ENCODE measurements around the gene IPCEF1. TPM values are rescaled to one million over a fixed set of nuclear protein-coding genes. Genes with fewer than 3 reads are reported as not detected.

The IPCEF1 gene
- total RNA-seq, 5 donors from 2014 or later (not counting 1 experiment from before 2014, with no cell fraction given): 57.6 to 132 (median 69.4) TPM

- Histone ChIP-seq H3K36me3 (ENCODE audit: control insufficient read depth in 2 of 2, extremely low read depth in 1 of 2, insufficient read depth in 1 of 2, low read length in 1 of 2) (no peaks in the 10 kb centered on the region), H3K27me3 (replicated peaks in 1 of 2; ENCODE audit: control insufficient read depth in 2 of 2, extremely low read depth in 1 of 2, insufficient read depth in 2 of 2, low read length in 1 of 2) (peaks cover 0 to 8% of the 10 kb centered on the region in 2 experiments), H3K4me1 (ENCODE audit: control insufficient read depth in 1 of 2, extremely low read depth in 1 of 2, insufficient read depth in 2 of 2, low read length in 2 of 2) (no peaks in the 10 kb centered on the region), H3K9me3 (no peaks in the 10 kb centered on the region), H3K27ac (ENCODE audit: low read length) (no peak overlapping the region), H3K4me3 (ENCODE audit: control insufficient read depth in 1 of 2, extremely low read depth in 1 of 2, low read length in 1 of 2) (no peak overlapping the region)
- CTCF ChIA-PET: no interaction called here
- no CpG with 5 or more reads among the region's 3 CpGs for WGBS (ENCODE audit: insufficient coverage)
- POLR2A ChIA-PET: interaction anchor here in 1 of 2 donors (0.6 kb wide), 1 partner anchor 52 kb away, joined by 4 read pairs; no protein-coding TSS in a partner anchor
- Mint-ChIP-seq H3K4me3 (no peak overlapping the region), H3K4me1 (no peaks in the 10 kb centered on the region), H3K27me3 (no peaks in the 10 kb centered on the region), H3K36me3 (no peaks in the 10 kb centered on the region), H3K27ac (no peak overlapping the region), H3K9me3 (peaks cover 0 to 3% (median 0%) of the 10 kb centered on the region in 3 donors)
- no peak for ATAC-seq (replicated peaks in 1 of 4)
- no peak for DNase-seq
Measured at GRCh38 chr6:154292066-154292465, 64.5 kb downstream of the IPCEF1 start.

- Histone ChIP-seq H3K9me3 (no peaks in the 10 kb centered on the region), H3K36me3 (ENCODE audit: control insufficient read depth in 2 of 2, extremely low read depth in 1 of 2, insufficient read depth in 1 of 2, low read length in 1 of 2) (no peaks in the 10 kb centered on the region), H3K4me1 (ENCODE audit: control insufficient read depth in 1 of 2, extremely low read depth in 1 of 2, insufficient read depth in 2 of 2, low read length in 2 of 2) (no peaks in the 10 kb centered on the region), H3K4me3 (ENCODE audit: control insufficient read depth in 1 of 2, extremely low read depth in 1 of 2, low read length in 1 of 2) (no peak overlapping the region), H3K27me3 (replicated peaks in 1 of 2; ENCODE audit: control insufficient read depth in 2 of 2, extremely low read depth in 1 of 2, insufficient read depth in 2 of 2, low read length in 1 of 2) (no peaks in the 10 kb centered on the region), H3K27ac (ENCODE audit: low read length) (no peak overlapping the region)
- Mint-ChIP-seq H3K27me3 (no peaks in the 10 kb centered on the region), H3K9me3 (peaks cover 0 to 3% (median 0%) of the 10 kb centered on the region in 3 donors), H3K36me3 (no peaks in the 10 kb centered on the region), H3K27ac (no peak overlapping the region), H3K4me3 (no peak overlapping the region), H3K4me1 (no peaks in the 10 kb centered on the region)
- POLR2A ChIA-PET: interaction anchor here (0.6 kb wide), 2 partner anchors 9 to 43 kb away, joined by 10 read pairs; no protein-coding TSS in a partner anchor
- 100% methylated on average over 1 of the region's 6 CpGs for WGBS (ENCODE audit: insufficient coverage)
- no peak for ATAC-seq (replicated peaks in 1 of 4)
- DNase-seq: no peak
- CTCF ChIA-PET: interaction anchor here in 1 of 2 donors (0.5 to 0.7 kb wide), 2 partner anchors 53 to 336 kb away, joined by 3 read pairs; no protein-coding TSS in a partner anchor
Measured at GRCh38 chr6:154289818-154290508, 66.6 kb downstream of the IPCEF1 start.

DNA sequence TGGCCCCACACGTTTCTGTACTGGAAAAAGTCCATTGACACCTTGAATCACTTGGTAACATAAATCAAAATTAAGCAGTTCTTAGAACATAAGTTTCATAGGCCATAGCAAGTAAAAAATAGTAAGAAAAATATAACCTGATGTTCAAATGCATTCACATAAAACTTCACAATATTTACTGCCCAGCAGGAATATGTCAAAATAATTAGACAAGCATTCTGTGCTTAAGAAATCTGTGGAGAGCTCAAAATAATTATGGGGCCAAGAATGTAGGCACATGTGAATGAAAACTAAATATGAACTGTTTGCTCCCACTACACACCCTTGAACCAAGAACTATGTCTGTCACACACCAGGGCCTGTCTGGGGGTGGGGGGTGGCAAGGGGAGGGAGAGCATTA, 70.8 kb downstream of the IPCEF1 start:
- CTCF ChIA-PET: interaction anchor here in 1 of 2 donors (0.6 kb wide), 1 partner anchor 12 kb away, joined by 3 read pairs; no protein-coding TSS in a partner anchor
- POLR2A ChIA-PET: no interaction called here
- Mint-ChIP-seq H3K36me3 (no peaks in the 10 kb centered on the region), H3K27ac (no peak overlapping the region), H3K4me1 (no peaks in the 10 kb centered on the region), H3K27me3 (no peaks in the 10 kb centered on the region), H3K4me3 (no peak overlapping the region), H3K9me3 (peaks cover 0 to 3% (median 0%) of the 10 kb centered on the region in 3 donors)
- Histone ChIP-seq H3K36me3 (ENCODE audit: control insufficient read depth in 2 of 2, extremely low read depth in 1 of 2, insufficient read depth in 1 of 2, low read length in 1 of 2) (no peaks in the 10 kb centered on the region), H3K4me3 (ENCODE audit: control insufficient read depth in 1 of 2, extremely low read depth in 1 of 2, low read length in 1 of 2) (no peak overlapping the region), H3K27me3 (replicated peaks in 1 of 2; ENCODE audit: control insufficient read depth in 2 of 2, extremely low read depth in 1 of 2, insufficient read depth in 2 of 2, low read length in 1 of 2) (no peaks in the 10 kb centered on the region), H3K9me3 (no peaks in the 10 kb centered on the region), H3K4me1 (ENCODE audit: control insufficient read depth in 1 of 2, extremely low read depth in 1 of 2, insufficient read depth in 2 of 2, low read length in 2 of 2) (no peaks in the 10 kb centered on the region), H3K27ac (ENCODE audit: low read length) (no peak overlapping the region)
- DNase-seq: no peak
- no peak for ATAC-seq (replicated peaks in 1 of 4)
- no CpG with 5 or more reads among the region's 1 CpG for WGBS (ENCODE audit: insufficient coverage)

GRCh38 chr6:154284313-154284853, 72.2 kb downstream of the IPCEF1 start:
- POLR2A ChIA-PET: no interaction called here
- ATAC-seq (replicated peaks in 1 of 4): no peak
- Mint-ChIP-seq H3K4me1 (no peaks in the 10 kb centered on the region), H3K27me3 (no peaks in the 10 kb centered on the region), H3K36me3 (no peaks in the 10 kb centered on the region), H3K4me3 (no peak overlapping the region), H3K9me3 (no peaks in the 10 kb centered on the region), H3K27ac (no peak overlapping the region)
- no peaks in the 10 kb centered on the region for H3K27me3 ChIP-seq (replicated peaks in 1 of 2; ENCODE audit: control insufficient read depth in 2 of 2, extremely low read depth in 1 of 2, insufficient read depth in 2 of 2, low read length in 1 of 2)
- DNase-seq: no peak
- WGBS (ENCODE audit: insufficient coverage): 100% methylated on average over 1 of the region's 7 CpGs
- no peaks in the 10 kb centered on the region for H3K4me1 ChIP-seq (ENCODE audit: control insufficient read depth in 1 of 2, extremely low read depth in 1 of 2, insufficient read depth in 2 of 2, low read length in 2 of 2)
- no peak overlapping the region for H3K27ac ChIP-seq (ENCODE audit: low read length)
- no peaks in the 10 kb centered on the region for H3K9me3 ChIP-seq
- CTCF ChIA-PET: interaction anchor here in 1 of 2 donors (1.0 kb wide), 1 partner anchor 11 kb away, joined by 5 read pairs; no protein-coding TSS in a partner anchor
- H3K4me3 ChIP-seq (ENCODE audit: control insufficient read depth in 1 of 2, extremely low read depth in 1 of 2, low read length in 1 of 2): no peak overlapping the region
- no peaks in the 10 kb centered on the region for H3K36me3 ChIP-seq (ENCODE audit: control insufficient read depth in 2 of 2, extremely low read depth in 1 of 2, insufficient read depth in 1 of 2, low read length in 1 of 2)

GRCh38 chr6:154280521-154280920, 76.1 kb downstream of the IPCEF1 start:
- Mint-ChIP-seq H3K9me3 (no peaks in the 10 kb centered on the region), H3K4me1 (peaks cover 21 to 27% (median 26%) of the 10 kb centered on the region in 3 donors), H3K27me3 (no peaks in the 10 kb centered on the region), H3K36me3 (no peaks in the 10 kb centered on the region), H3K4me3 (no peak overlapping the region), H3K27ac (no peak overlapping the region)
- WGBS (ENCODE audit: insufficient coverage): no CpG with 5 or more reads among the region's 2 CpGs
- no peak for ATAC-seq (replicated peaks in 1 of 4)
- no peak overlapping the region for H3K27ac ChIP-seq (ENCODE audit: low read length)
- no peak for DNase-seq
- H3K9me3 ChIP-seq: no peaks in the 10 kb centered on the region
- H3K4me3 ChIP-seq (ENCODE audit: control insufficient read depth in 1 of 2, extremely low read depth in 1 of 2, low read length in 1 of 2): no peak overlapping the region
- peaks cover 11 to 16% of the 10 kb centered on the region in 2 experiments for H3K4me1 ChIP-seq (ENCODE audit: control insufficient read depth in 1 of 2, extremely low read depth in 1 of 2, insufficient read depth in 2 of 2, low read length in 2 of 2)
- CTCF ChIA-PET: interaction anchor here (0.5 to 1.5 kb wide), 4 partner anchors 22 to 126 kb away, joined by 3 to 7 read pairs (median 4); no protein-coding TSS in a partner anchor
- H3K27me3 ChIP-seq (replicated peaks in 1 of 2; ENCODE audit: control insufficient read depth in 2 of 2, extremely low read depth in 1 of 2, insufficient read depth in 2 of 2, low read length in 1 of 2): no peaks in the 10 kb centered on the region
- no peaks in the 10 kb centered on the region for H3K36me3 ChIP-seq (ENCODE audit: control insufficient read depth in 2 of 2, extremely low read depth in 1 of 2, insufficient read depth in 1 of 2, low read length in 1 of 2)
- POLR2A ChIA-PET: no interaction called here

DNA sequence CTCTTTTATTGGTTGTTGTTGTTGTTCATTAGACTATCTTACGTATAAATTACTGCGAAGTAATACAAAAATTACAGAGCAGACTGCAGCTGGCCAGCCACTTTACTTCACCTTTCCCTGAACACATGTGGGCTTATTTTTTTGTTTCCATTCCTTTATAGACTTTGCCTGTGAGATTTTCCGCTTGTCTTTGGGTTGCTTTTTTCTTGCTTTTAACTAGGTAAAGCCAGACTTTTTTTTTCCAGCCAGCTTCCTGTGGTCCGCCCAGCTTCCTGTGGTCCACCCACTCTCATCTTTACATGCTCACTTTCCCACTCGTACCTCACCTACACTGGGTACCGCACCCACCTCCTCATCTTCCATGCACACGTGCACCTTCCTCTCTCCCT, 79.0 kb downstream of the IPCEF1 start:
- Histone ChIP-seq H3K27me3 (replicated peaks in 1 of 2; ENCODE audit: control insufficient read depth in 2 of 2, extremely low read depth in 1 of 2, insufficient read depth in 2 of 2, low read length in 1 of 2) (no peaks in the 10 kb centered on the region), H3K4me1 (ENCODE audit: control insufficient read depth in 1 of 2, extremely low read depth in 1 of 2, insufficient read depth in 2 of 2, low read length in 2 of 2) (peaks cover 15 to 16% of the 10 kb centered on the region in 2 experiments), H3K27ac (ENCODE audit: low read length) (peak overlapping the region; percentile 15), H3K9me3 (no peaks in the 10 kb centered on the region), H3K36me3 (ENCODE audit: control insufficient read depth in 2 of 2, extremely low read depth in 1 of 2, insufficient read depth in 1 of 2, low read length in 1 of 2) (no peaks in the 10 kb centered on the region), H3K4me3 (ENCODE audit: control insufficient read depth in 1 of 2, extremely low read depth in 1 of 2, low read length in 1 of 2) (peak overlapping the region in 1 of 2 donors; percentile 32)
- POLR2A ChIA-PET: interaction anchor here in 1 of 2 donors (0.5 to 0.7 kb wide), 2 partner anchors 125 to 138 kb away, joined by 3 read pairs; no protein-coding TSS in a partner anchor
- DNase-seq: peak in 1 of 35 experiments; percentile 16
- no peaks in the 10 kb centered on the region for H3K27me3 Mint-ChIP-seq
- whole genome bisulfite sequencing (ENCODE audit: insufficient coverage): 0% methylated on average over 4 of the region's 7 CpGs
- H3K4me1 Mint-ChIP-seq: peaks cover 38 to 44% (median 43%) of the 10 kb centered on the region in 3 donors
- no peaks in the 10 kb centered on the region for H3K36me3 Mint-ChIP-seq
- H3K27ac Mint-ChIP-seq: peak overlapping the region; percentile 75 to 78
- peak overlapping the region; percentile 66 to 70 (median 69) for H3K4me3 Mint-ChIP-seq
- H3K9me3 Mint-ChIP-seq: no peaks in the 10 kb centered on the region
- CTCF ChIA-PET: interaction anchor here (0.5 to 5.3 kb wide), 38 partner anchors 10 to 414 kb away, joined by 3 to 66 read pairs (median 5); no protein-coding TSS in a partner anchor
- ATAC-seq (replicated peaks in 1 of 4): peak; percentile 24 to 43 (median 38)
